ENCODE data around the gene MRTFA.

DNA sequence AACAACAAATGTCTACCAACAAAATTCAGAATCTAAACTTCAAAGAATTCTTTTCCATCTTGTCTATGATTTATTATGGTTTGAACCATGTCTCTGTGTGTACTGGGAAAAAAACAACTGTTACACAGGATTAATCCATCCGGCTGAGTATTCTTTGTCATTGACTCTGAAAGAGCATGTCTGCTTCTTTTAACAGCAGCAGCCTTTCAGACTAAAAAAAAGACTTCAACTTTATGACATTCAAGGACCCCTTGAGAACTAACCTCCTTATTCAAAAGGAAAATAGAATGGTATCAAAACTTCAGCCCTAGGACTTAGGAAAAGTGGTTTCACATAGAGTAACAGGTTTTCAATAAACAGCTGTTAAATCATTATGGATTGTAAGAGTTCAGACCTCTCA, 79.9 kb downstream of the MRTFA start:
- TF ChIP-seq CTCF (conservative IDR thresholded peaks at IDR 0.05) (no peak), EZH2 (IDR thresholded peaks at IDR 0.05; ENCODE audit: low read depth) (no peak)

Measured in PC-9 (cell line).